MCF 10A (cell line): Measurements from ENCODE around the gene DGKD. TPM values are rescaled to one million over a fixed set of nuclear protein-coding genes. Genes with fewer than 3 reads are reported as not detected.
"Not testable (repeated sequence)": the region's sequence is repeated elsewhere in the genome, so short reads cannot be mapped to it uniquely, and the experiment has no call there.

Source experiments
- BruUV-seq: library from RNA; stranded (reverse); fragments of 400-500 nt; replicated peaks from 2 replicates; lab custom pipeline; 2021; lab: Mats Ljungman, UMichigan
- CTCF ChIA-PET: fragments of 300-600 bp; sonication (Branson Sonifier 250); formaldehyde crosslinking; extraction: SDS; loops from one replicate; lab custom pipeline; 2021; ENCODE audit warnings: antibody characterized with exemption, inconsistent platforms; lab: Yijun Ruan, JAX
- POLR2A ChIA-PET: fragments of 300-600, 350-650 bp; sonication (Branson Sonifier 250); formaldehyde crosslinking; extraction: SDS; loops from one replicate; lab custom pipeline; 2020; ENCODE audit warnings: antibody characterized with exemption, inconsistent platforms; lab: Yijun Ruan, JAX
- DNase-seq: peaks from one replicate; pipeline ENCODE4 v3.0.0-alpha.2; 2018; ENCODE audit not compliant: unreplicated experiment
- H3K27ac Mint-ChIP-seq: one replicate; pipeline ENCODE4 v1.8.0; 2022; ENCODE audit warnings: mild to moderate bottlenecking, low read depth, mixed read lengths; ENCODE audit not compliant: unreplicated experiment
- H3K27me3 Mint-ChIP-seq: one replicate; pipeline ENCODE4 v1.8.0; 2022; ENCODE audit warnings: mixed read lengths; ENCODE audit not compliant: insufficient read depth, unreplicated experiment
- H3K36me3 Mint-ChIP-seq: one replicate; pipeline ENCODE4 v1.8.0; 2022; ENCODE audit warnings: mild to moderate bottlenecking, moderate library complexity, mixed read lengths; ENCODE audit not compliant: insufficient read depth, unreplicated experiment
- H3K4me1 Mint-ChIP-seq: one replicate; pipeline ENCODE4 v1.8.0; 2022; ENCODE audit warnings: mixed read lengths; ENCODE audit not compliant: insufficient read depth, unreplicated experiment
- H3K4me3 Mint-ChIP-seq: one replicate; pipeline ENCODE4 v1.8.0; 2022; ENCODE audit warnings: mild to moderate bottlenecking, moderate library complexity, mixed read lengths; ENCODE audit not compliant: unreplicated experiment
- H3K9me3 Mint-ChIP-seq: one replicate; pipeline ENCODE4 v1.8.0; 2022; ENCODE audit warnings: mixed read lengths; ENCODE audit not compliant: unreplicated experiment
- CTCF ChIP-seq: fragments of 200-600 bp; IDR thresholded peaks from one replicate; pipeline ENCODE4 v1.8.0; 2022; ENCODE audit warnings: antibody characterized with exemption, mild to moderate bottlenecking; ENCODE audit not compliant: unreplicated experiment
- intact Hi-C: fragments of 100-400 bp; cut with micrococcal nuclease; formaldehyde crosslinking; loops from 2 replicates; pipeline ENCODE4 v1.14.1; 2022
- total RNA-seq: library from RNA; stranded (reverse); gene quantifications from 2 replicates; pipeline ENCODE4 v1.2.3, GENCODE V29; 2022

Gene DGKD
- total RNA-seq, 1 experiment from 2014 or later, result 59.1 TPM

DNA sequence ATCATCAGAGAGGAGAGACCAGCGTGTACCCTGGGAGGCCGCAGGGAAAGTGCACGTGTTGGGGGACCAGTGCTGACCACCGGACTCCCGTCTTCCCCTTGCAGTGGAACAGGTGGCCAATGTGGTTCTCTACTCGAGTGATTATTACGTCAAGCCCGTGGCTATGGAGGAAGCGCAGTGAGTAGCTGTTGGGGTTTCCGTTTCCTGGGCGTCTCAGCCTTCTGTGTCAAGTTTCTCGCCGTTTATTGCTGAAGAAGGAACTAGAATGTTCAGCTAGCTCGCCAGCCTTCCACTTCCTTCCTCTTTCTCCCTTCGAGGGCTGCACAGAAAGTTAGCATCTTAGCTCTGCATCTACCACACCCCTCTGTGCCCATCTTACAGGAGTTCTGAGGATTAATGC, 22.8 kb upstream of the DGKD start:
- H3K27me3 Mint-ChIP-seq, result no peaks in the 10 kb centered on the region
- no peak for TF ChIP-seq CTCF
- no peak for DNase-seq
- H3K36me3 Mint-ChIP-seq, result no peaks in the 10 kb centered on the region
- ChIA-PET CTCF (interaction anchor here (0.6 to 1.7 kb wide), 4 partner anchors 19 to 1127 kb away, joined by 3 to 4 read pairs (median 3); partner anchors contain the start of gene DGKD), POLR2A (interaction anchor here (0.8 to 1.1 kb wide), 2 partner anchors 10 to 16 kb away, joined by 3 read pairs; no protein-coding TSS in a partner anchor)
- H3K4me3 Mint-ChIP-seq, result no peak overlapping the region
- intact Hi-C loops, result no loop called here
- no peak overlapping the region for H3K27ac Mint-ChIP-seq
- no TSS peak for BruUV-seq
- no peaks in the 10 kb centered on the region for H3K4me1 Mint-ChIP-seq
- no peaks in the 10 kb centered on the region for H3K9me3 Mint-ChIP-seq

DNA sequence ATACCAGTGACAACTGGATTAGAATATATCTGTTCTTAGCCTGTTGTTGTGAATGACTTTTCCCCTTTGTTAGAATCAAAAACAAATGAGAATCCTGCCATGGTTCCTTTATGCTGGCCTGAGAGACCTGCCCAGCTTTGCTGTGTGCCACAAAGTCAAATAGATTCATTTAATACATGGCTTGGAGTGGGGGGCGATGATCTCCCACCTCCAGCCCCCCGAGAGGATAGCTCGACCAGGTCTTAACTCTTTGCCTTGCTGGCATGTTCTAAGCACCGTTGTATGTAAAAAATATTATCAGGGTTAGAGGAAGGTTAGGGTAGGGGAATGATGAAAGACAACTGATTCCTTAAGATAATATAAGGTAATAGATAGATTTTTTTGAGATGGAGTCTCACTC, 22.2 kb upstream of the DGKD start:
- H3K27me3 Mint-ChIP-seq, result no peaks in the 10 kb centered on the region
- H3K9me3 Mint-ChIP-seq, result no peaks in the 10 kb centered on the region
- no peak for TF ChIP-seq CTCF
- POLR2A ChIA-PET, result interaction anchor here (0.8 kb wide), 1 partner anchor 11 kb away, joined by 3 read pairs; no protein-coding TSS in a partner anchor
- H3K4me1 Mint-ChIP-seq, result no peaks in the 10 kb centered on the region
- H3K36me3 Mint-ChIP-seq, result no peaks in the 10 kb centered on the region
- H3K4me3 Mint-ChIP-seq, result no peak overlapping the region
- no TSS peak for BruUV-seq
- DNase-seq, result no peak
- intact Hi-C loops, result no loop called here
- no peak overlapping the region for H3K27ac Mint-ChIP-seq
- CTCF ChIA-PET, result interaction anchor here (0.7 to 0.8 kb wide), 2 partner anchors 22 to 120 kb away, joined by 3 to 4 read pairs; partner anchors contain the start of gene DGKD

DNA sequence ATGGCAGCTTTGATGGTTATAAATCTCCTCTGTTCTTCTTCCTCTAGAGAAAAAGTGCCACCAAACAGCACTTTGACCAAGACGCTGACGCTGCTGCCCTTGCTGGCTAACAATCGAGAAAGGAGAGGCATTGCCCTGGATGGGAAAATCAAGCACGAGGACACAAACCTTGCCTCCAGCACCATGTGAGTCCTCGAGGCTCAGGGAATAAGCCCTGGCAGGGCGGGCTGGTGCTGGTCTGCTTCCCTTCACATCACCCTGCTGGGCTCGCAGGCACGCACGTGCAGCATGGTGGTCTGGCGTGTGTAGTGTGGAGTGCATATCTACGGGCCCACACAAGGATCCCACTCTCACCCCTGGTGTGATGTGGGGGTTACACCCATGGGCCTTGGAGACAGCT, 19.4 kb upstream of the DGKD start:
- DNase-seq, result no peak
- no peak for TF ChIP-seq CTCF
- Mint-ChIP-seq H3K36me3 (no peaks in the 10 kb centered on the region), H3K9me3 (no peaks in the 10 kb centered on the region), H3K27ac (no peak overlapping the region), H3K4me3 (no peak overlapping the region), H3K27me3 (no peaks in the 10 kb centered on the region), H3K4me1 (no peaks in the 10 kb centered on the region)
- POLR2A ChIA-PET, result no interaction called here
- no TSS peak for BruUV-seq
- intact Hi-C loops, result no loop called here
- CTCF ChIA-PET, result no interaction called here

DNA sequence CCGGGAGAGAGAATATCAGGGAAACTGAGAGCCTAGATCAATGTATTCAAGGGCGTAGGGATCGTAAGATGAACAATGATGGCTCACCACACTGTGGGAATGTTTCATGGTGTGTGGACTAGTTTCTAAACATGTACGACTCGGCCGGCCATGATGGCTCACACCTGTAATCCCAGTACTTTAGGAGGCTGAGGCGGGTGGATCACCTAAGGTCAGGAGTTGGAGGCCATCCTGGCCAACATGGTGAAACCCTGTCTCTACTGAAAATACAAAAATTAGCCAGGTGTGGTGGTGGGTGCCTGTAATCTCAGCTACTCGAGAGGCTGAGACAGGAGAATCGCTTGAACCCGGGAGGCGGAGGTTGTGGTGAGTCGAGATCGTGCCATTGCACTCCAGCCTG, 18.2 kb upstream of the DGKD start:
- H3K36me3 Mint-ChIP-seq, H3K4me1 Mint-ChIP-seq, H3K4me3 Mint-ChIP-seq, H3K9me3 Mint-ChIP-seq, intact Hi-C loops, DNase-seq, H3K27ac Mint-ChIP-seq, H3K27me3 Mint-ChIP-seq, BruUV-seq: not testable (repeated sequence)
- CTCF ChIA-PET, result interaction anchor here (0.7 kb wide), 2 partner anchors 13 to 532 kb away, joined by 3 read pairs; no protein-coding TSS in a partner anchor
- POLR2A ChIA-PET, result interaction anchor here (0.6 kb wide), 1 partner anchor 1799 kb away, joined by 3 read pairs; no protein-coding TSS in a partner anchor

DNA sequence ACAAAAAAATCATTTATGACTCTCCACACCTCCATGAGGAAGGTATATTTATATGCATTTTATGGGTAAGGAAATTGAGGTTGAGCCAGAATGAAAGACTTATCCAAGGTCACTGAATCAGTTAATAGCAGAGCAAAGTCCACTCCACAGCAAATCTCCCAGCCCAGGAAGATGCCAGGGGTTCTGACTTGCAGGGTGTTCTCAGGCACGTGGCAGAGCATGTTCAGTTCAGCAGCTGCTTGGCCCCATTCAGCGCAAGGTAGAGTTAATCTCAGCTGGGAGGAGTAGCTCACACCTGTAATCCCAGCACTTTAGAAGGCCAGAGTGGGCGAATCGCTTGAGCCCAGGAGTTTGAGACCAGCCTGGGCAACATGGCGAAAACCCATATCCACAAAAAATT, 17.8 kb upstream of the DGKD start:
- TF ChIP-seq CTCF, result no peak
- Mint-ChIP-seq H3K36me3 (no peaks in the 10 kb centered on the region), H3K27me3 (no peaks in the 10 kb centered on the region), H3K27ac (no peak overlapping the region), H3K9me3 (no peaks in the 10 kb centered on the region), H3K4me3 (no peak overlapping the region), H3K4me1 (no peaks in the 10 kb centered on the region)
- DNase-seq, result no peak
- POLR2A ChIA-PET, result no interaction called here
- no TSS peak for BruUV-seq
- intact Hi-C loops, result no loop called here
- CTCF ChIA-PET, result no interaction called here
